Stomach (tissue), 4 donors: ENCODE results near the gene CYP26B1.

Experiments
- EP300 ChIP-seq: sonication (generic); formaldehyde crosslinking; IDR thresholded peaks from one replicate; pipeline ENCODE4 v1.6.1; 2017; ENCODE audit warnings: antibody characterized with exemption
- POLR2A ChIP-seq, 4 donors: fragments of 450-650 bp; IDR thresholded peaks; one replicate each; pipeline ENCODE4 v1.6.1; 2016; ENCODE audit warnings: antibody characterized with exemption in 4 of 4, control low read depth in 2 of 4, mild to moderate bottlenecking in 1 of 4, moderate library complexity in 1 of 4
- POLR2AphosphoS5 ChIP-seq, 3 donors: sonication (generic); formaldehyde crosslinking; IDR thresholded peaks; one replicate each; pipeline ENCODE4 v1.6.1; 2016; ENCODE audit warnings: antibody characterized with exemption in 3 of 3
- TF ChIP-seq, protein P1 (sequence below), 7 experiments: fragments of 450-650 bp in 4 of 7; fragments of 200-600 bp in 3 of 7; sonication (generic) in 3 of 7; IDR thresholded peaks; one replicate each; pipeline ENCODE4 v1.5.1; 2016 to 2019; ENCODE audit warnings: antibody characterized with exemption in 7 of 7, control low read depth in 2 of 7, mild to moderate bottlenecking in 1 of 7

- TF ChIP-seq, protein P1, sequence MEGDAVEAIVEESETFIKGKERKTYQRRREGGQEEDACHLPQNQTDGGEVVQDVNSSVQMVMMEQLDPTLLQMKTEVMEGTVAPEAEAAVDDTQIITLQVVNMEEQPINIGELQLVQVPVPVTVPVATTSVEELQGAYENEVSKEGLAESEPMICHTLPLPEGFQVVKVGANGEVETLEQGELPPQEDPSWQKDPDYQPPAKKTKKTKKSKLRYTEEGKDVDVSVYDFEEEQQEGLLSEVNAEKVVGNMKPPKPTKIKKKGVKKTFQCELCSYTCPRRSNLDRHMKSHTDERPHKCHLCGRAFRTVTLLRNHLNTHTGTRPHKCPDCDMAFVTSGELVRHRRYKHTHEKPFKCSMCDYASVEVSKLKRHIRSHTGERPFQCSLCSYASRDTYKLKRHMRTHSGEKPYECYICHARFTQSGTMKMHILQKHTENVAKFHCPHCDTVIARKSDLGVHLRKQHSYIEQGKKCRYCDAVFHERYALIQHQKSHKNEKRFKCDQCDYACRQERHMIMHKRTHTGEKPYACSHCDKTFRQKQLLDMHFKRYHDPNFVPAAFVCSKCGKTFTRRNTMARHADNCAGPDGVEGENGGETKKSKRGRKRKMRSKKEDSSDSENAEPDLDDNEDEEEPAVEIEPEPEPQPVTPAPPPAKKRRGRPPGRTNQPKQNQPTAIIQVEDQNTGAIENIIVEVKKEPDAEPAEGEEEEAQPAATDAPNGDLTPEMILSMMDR (IDR thresholded peaks at IDR 0.05), result no peak
- no peak for TF ChIP-seq POLR2AphosphoS5 (IDR thresholded peaks at IDR 0.05)
- no peak for TF ChIP-seq POLR2A (IDR thresholded peaks at IDR 0.05)
- no peak for TF ChIP-seq EP300
These were observed 8.2 kb downstream of the CYP26B1 start for GRCh38 chr2:72139471-72139873.
